Tibial artery (tissue), 4 donors: ENCODE measurements around the gene IL22RA2.

Experiments used
- DNase-seq, 2 donors: peaks; one replicate each; pipeline ENCODE4 v3.0.0-alpha.2; 2019
- H3K27ac ChIP-seq, 2 donors: fragments of 200-600 bp; sonication (generic) in 1 of 2; 1 replicate in 1 of 2; 2 replicates in 1 of 2; pipeline ENCODE4 v1.5.1; 2018 to 2019; ENCODE audit warnings: mild to moderate bottlenecking in 1 of 2
- H3K27me3 ChIP-seq, 2 donors: fragments of 200-600 bp; sonication (generic) in 1 of 2; one replicate each; pipeline versions ENCODE4 v1.5.1 to v1.6.0; 2016 to 2019
- H3K36me3 ChIP-seq, 3 donors: fragments of 200-600 bp; sonication (generic) in 2 of 3; one replicate each; pipeline ENCODE4 v1.5.1; 2016 to 2019; ENCODE audit warnings: mild to moderate bottlenecking in 2 of 3
- H3K4me1 ChIP-seq, 4 donors: fragments of 200-600 bp; sonication (generic) in 2 of 4; 1 replicate in 3 of 4; 2 replicates in 1 of 4; pipeline ENCODE4 v1.5.1; 2016 to 2019
- H3K4me3 ChIP-seq, 2 donors: fragments of 200-600 bp; sonication (generic) in 1 of 2; 1 replicate in 1 of 2; 2 replicates in 1 of 2; pipeline ENCODE4 v1.5.1; 2018 to 2019; ENCODE audit warnings: mild to moderate bottlenecking in 2 of 2
- H3K9me3 ChIP-seq, 3 donors: fragments of 200-600 bp; sonication (generic) in 1 of 3; one replicate each; pipeline ENCODE4 v1.5.1; 2016 to 2019
- CTCF ChIP-seq, 2 experiments: fragments of 200-600 bp in 1 of 2; fragments of 450-650 bp in 1 of 2; IDR thresholded peaks; one replicate each; pipeline ENCODE4 v1.5.1; 2017 to 2019; ENCODE audit warnings: antibody characterized with exemption in 2 of 2, mild to moderate bottlenecking in 1 of 2, moderate library complexity in 1 of 2
- intact Hi-C: fragments of 100-400 bp; cut with DNase I; formaldehyde crosslinking; loops from one replicate; pipeline ENCODE4 v1.15.0; 2023; ENCODE audit warnings: low total_unique reads

IL22RA2 gene

DNA sequence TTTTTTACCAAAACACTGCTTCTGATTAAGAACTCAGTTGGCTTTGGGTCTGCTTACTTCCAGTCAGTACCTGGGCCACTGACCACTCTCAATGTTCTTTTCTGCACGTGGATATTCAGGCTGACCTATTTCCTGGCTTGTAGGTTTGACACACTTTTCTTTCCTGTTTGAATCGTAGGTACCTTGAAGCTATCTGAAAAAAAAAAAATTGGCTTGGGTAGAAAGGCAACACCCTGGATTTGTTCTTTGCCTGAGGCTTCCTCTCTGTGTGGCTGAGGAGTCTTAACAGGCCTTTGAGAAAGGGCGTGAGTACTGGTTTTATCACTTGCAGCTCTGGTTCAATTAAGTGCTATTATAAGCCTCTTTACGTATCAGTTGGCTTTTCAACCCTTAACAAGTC is 68.1 kb downstream of the IL22RA2 start:
- no peaks in the 10 kb centered on the region for H3K4me1 ChIP-seq
- intact Hi-C loops = no loop called here
- no peak for DNase-seq
- H3K9me3 ChIP-seq = no peaks in the 10 kb centered on the region
- TF ChIP-seq CTCF (IDR thresholded peaks at IDR 0.05) = no peak
- no peaks in the 10 kb centered on the region for H3K27me3 ChIP-seq
- H3K36me3 ChIP-seq = no peaks in the 10 kb centered on the region
- no peak overlapping the region for H3K4me3 ChIP-seq
- no peak overlapping the region for H3K27ac ChIP-seq

DNA sequence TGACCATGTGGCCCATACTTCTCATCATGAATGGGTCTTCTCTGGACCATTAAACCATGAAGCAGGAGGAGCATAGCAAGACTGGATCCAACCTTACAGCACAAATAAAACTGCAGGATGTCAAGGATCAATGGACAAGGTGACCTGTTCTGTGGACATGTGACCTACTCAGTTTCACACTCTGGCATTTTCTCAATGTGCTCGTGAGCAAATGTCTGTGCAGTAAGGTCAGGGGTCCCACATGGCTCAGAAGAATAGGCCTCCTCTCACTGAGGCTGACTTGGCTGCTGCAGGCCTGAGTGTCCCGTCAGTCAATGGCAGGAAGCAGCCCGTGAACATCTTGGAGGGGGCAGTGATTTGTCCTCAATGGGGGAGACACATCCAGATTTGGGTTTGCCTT is 68.5 kb downstream of the IL22RA2 start:
- Histone ChIP-seq H3K4me3 (no peak overlapping the region), H3K4me1 (no peaks in the 10 kb centered on the region), H3K27ac (no peak overlapping the region), H3K27me3 (no peaks in the 10 kb centered on the region), H3K36me3 (no peaks in the 10 kb centered on the region), H3K9me3 (no peaks in the 10 kb centered on the region)
- intact Hi-C loops = no loop called here
- TF ChIP-seq CTCF (IDR thresholded peaks at IDR 0.05) = no peak
- DNase-seq = no peak

DNA sequence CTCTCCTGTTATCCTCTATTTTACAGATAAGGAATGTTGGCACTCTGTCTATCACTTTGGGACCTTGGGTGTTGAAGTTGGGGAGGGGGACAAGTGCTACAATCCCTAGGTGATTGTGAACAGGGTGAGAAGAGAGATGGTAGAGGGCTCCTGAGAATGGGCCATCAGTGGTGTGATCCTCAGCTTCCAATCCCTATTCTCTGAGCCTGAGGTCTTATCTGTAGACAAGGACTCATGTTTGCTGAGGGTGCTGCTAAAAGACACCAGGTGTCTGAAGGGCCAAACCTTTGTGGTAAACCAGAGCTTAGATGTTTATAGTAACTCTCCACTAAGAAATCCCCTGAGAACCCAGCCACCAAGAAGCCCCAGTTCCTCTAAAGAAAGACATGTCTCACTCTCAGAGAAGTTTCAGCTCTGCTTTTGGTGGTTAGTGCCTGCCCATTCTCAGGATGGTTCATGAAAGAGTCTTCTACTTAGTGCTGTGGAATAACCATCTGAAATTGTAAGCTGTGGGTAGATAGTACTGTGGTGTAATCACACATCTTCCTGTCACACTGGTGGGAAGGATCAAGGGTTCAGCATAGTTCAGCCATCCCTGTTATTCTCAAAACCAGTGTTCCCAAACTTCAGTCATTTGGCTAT is 70.5 kb downstream of the IL22RA2 start:
- no peak for DNase-seq
- no peak for TF ChIP-seq CTCF (IDR thresholded peaks at IDR 0.05)
- Histone ChIP-seq H3K4me3 (no peak overlapping the region), H3K27me3 (no peaks in the 10 kb centered on the region), H3K9me3 (no peaks in the 10 kb centered on the region), H3K36me3 (no peaks in the 10 kb centered on the region), H3K27ac (no peak overlapping the region), H3K4me1 (no peaks in the 10 kb centered on the region)
- intact Hi-C loops = no loop called here

GRCh38 chr6:137102050-137102848 is 71.2 kb downstream of the IL22RA2 start:
- no peak for TF ChIP-seq CTCF (IDR thresholded peaks at IDR 0.05)
- H3K27me3 ChIP-seq = no peaks in the 10 kb centered on the region
- H3K4me3 ChIP-seq = no peak overlapping the region
- H3K27ac ChIP-seq = no peak overlapping the region
- H3K4me1 ChIP-seq = no peaks in the 10 kb centered on the region
- DNase-seq = no peak
- intact Hi-C loops = no loop called here
- no peaks in the 10 kb centered on the region for H3K36me3 ChIP-seq
- no peaks in the 10 kb centered on the region for H3K9me3 ChIP-seq

DNA sequence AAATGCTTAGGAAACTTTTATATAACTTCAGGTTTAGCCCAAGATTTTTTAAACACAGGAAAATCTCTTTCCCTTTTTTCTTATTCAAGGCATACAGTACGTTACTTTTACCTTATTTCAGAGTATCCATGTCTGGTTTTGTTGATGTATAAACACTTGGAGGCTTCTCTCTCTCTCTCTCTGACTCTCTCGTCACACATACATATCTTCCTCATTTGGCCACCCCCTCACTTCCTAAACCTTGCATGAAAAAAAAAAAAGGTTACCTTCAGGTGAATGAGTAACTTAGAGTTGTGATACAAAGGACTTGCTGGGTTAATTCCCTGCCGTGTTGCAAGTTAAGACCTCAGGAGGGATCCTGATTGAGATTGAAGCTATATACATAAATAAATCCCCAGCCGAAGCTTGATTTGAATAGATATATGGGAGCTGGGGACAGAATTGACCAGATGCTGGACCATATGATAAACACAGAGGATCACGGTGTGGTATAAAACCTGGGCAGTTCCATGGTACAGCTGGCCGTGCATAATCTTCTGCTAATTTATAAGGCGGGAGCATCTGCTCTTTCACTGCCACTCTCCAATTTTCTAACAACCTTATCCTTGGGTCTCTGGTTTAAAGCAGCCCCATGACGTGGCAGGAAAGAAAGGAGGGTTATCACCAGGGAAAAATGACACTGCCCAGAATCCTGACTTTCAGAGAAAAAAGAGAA is 73.6 kb downstream of the IL22RA2 start:
- H3K9me3 ChIP-seq = no peaks in the 10 kb centered on the region
- TF ChIP-seq CTCF (IDR thresholded peaks at IDR 0.05) = no peak
- no peaks in the 10 kb centered on the region for H3K4me1 ChIP-seq
- H3K36me3 ChIP-seq = no peaks in the 10 kb centered on the region
- no peak for DNase-seq
- no peak overlapping the region for H3K4me3 ChIP-seq
- H3K27ac ChIP-seq = no peak overlapping the region
- intact Hi-C loops = loop anchor here (10.0 kb wide), 1 partner anchor 215 kb away; no protein-coding TSS in a partner anchor
- H3K27me3 ChIP-seq = no peaks in the 10 kb centered on the region
